Lung (tissue), 12 donors: ENCODE data around the gene PAX2. TPM values are rescaled to one million over a fixed set of nuclear protein-coding genes. Genes with fewer than 3 reads are reported as not detected.

ENCODE experiments used
- ATAC-seq: fragments of 200-7000 bp; cut with Tn5 transposase; one replicate; pipeline ENCODE4 v1.9.1; 2020; ENCODE audit warnings: moderate number of reproducible peaks; ENCODE audit not compliant: insufficient read depth, low FRiP score
- DNase-seq, 3 donors: peaks; one replicate each; pipeline ENCODE4 v3.0.0-alpha.2; 2013 to 2017
- H3K27ac ChIP-seq, 2 donors: one replicate each; pipeline ENCODE4 v1.5.1; 2013; ENCODE audit warnings: mild to moderate bottlenecking in 2 of 2, moderate library complexity in 2 of 2, control low read depth in 1 of 2, inconsistent platforms in 1 of 2, low read depth in 1 of 2, low read length in 1 of 2
- H3K27me3 ChIP-seq, 3 donors: one replicate each; pipeline ENCODE4 v1.5.1; 2013; ENCODE audit warnings: low read length in 2 of 3; ENCODE audit not compliant: control insufficient read depth in 3 of 3, insufficient read depth in 3 of 3
- H3K36me3 ChIP-seq, 4 donors: one replicate each; pipeline ENCODE4 v1.5.1; 2013; ENCODE audit warnings: low read length in 4 of 4, mild to moderate bottlenecking in 1 of 4, moderate library complexity in 1 of 4; ENCODE audit not compliant: control insufficient read depth in 4 of 4, insufficient read depth in 4 of 4
- H3K4me1 ChIP-seq, 5 donors: one replicate each; pipeline ENCODE4 v1.5.1; 2013; ENCODE audit warnings: low read length in 5 of 5, mild to moderate bottlenecking in 2 of 5, moderate library complexity in 1 of 5; ENCODE audit not compliant: control insufficient read depth in 5 of 5, insufficient read depth in 5 of 5
- H3K4me3 ChIP-seq: one replicate; pipeline ENCODE4 v1.5.1; 2013; ENCODE audit warnings: mild to moderate bottlenecking, control low read depth, moderate library complexity
- H3K9ac ChIP-seq, 2 donors: one replicate each; pipeline ENCODE4 v1.5.1; 2013; ENCODE audit warnings: low read length in 2 of 2, control low read depth in 1 of 2; ENCODE audit not compliant: insufficient read depth in 1 of 2
- H3K9me3 ChIP-seq, 4 donors: one replicate each; pipeline ENCODE4 v1.5.1; 2013; ENCODE audit warnings: low read length in 3 of 4, mild to moderate bottlenecking in 1 of 4, moderate library complexity in 1 of 4; ENCODE audit not compliant: control insufficient read depth in 4 of 4, insufficient read depth in 3 of 4
- WGBS, 2 donors: extraction: QIAGEN DNeasy Blood & Tissue Kit; methylation state at CpG; one replicate each; pipeline ENCODE4 v1.1.7; 2013; 5-methylcytosine and 5-hydroxymethylcytosine counted together
- polyA plus RNA-seq, 2 donors: library from polyadenylated mRNA; stranded (reverse); fragments of 200-250 nt; gene quantifications; one replicate each; pipeline ENCODE4 v1.2.1, GENCODE V29; 2013
- total RNA-seq, 2 donors: library from RNA; depleted of rRNA in 1 of 2; stranded (reverse); fragments of >200 nt in 1 of 2; gene quantifications; one replicate each; pipeline ENCODE4 v1.2.1, GENCODE V29; 2014 to 2021
- TF ChIP-seq, protein P1 (sequence below): IDR thresholded peaks from 2 replicates; pipeline ENCODE4 v1.5.1; 2012; ENCODE audit warnings: mild to moderate bottlenecking; ENCODE audit errors: control extremely low read depth, extremely low read depth
- donor health status: control.
- donor health status: control.
- donor health status: Bipolar disorder and iron deficiency.
- donor health status: healthy.
- donor health status: DM: yes; HTN: yes; CAD: no.

The PAX2 gene
- total and polyA plus RNA-seq, 4 donors = not detected

DNA sequence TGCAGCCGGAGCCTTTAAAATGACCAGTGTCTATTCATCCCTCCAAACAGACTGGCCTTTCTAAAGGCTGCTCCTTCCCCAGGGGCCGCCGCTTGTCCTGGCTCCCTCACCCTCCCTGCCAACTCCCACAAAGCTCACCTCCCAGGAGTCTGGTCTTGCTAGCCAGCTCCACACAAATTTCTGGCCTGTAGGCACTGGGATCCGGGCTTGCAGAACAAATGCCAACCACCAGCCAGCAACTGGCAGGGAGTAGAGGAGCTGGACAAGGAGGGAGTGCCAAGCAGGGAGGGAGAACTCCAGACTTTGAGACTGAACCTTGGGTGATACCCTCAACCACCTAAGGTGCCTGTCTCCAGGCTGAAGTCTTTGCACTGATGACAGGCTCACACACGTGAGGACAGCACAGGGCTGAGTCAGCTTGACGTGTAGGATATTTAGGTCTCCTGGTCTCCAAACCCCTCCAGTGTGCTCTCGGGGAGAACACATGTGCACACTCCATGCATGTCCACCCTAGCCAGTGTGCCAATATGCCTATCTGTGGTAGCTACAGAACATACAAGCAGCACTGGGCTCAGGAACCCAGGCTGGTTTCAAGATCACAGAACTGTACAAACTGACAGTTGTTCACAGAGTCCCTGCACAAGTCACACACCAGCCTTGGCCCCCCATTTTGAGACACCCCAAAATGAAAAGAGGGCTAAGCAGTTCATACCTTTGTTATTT is 6.0 kb downstream of the PAX2 start:
- H3K36me3 ChIP-seq = no peaks in the 10 kb centered on the region
- H3K4me1 ChIP-seq = peaks cover 0 to 15% (median 0%) of the 10 kb centered on the region in 5 donors
- ATAC-seq (no peak), DNase-seq (no peak)
- H3K4me3 ChIP-seq = no peak overlapping the region
- TF ChIP-seq, protein P1, sequence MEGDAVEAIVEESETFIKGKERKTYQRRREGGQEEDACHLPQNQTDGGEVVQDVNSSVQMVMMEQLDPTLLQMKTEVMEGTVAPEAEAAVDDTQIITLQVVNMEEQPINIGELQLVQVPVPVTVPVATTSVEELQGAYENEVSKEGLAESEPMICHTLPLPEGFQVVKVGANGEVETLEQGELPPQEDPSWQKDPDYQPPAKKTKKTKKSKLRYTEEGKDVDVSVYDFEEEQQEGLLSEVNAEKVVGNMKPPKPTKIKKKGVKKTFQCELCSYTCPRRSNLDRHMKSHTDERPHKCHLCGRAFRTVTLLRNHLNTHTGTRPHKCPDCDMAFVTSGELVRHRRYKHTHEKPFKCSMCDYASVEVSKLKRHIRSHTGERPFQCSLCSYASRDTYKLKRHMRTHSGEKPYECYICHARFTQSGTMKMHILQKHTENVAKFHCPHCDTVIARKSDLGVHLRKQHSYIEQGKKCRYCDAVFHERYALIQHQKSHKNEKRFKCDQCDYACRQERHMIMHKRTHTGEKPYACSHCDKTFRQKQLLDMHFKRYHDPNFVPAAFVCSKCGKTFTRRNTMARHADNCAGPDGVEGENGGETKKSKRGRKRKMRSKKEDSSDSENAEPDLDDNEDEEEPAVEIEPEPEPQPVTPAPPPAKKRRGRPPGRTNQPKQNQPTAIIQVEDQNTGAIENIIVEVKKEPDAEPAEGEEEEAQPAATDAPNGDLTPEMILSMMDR = no peak
- 43 to 60% methylated on average over 7 of the region's 7 CpGs for WGBS, 2 donors
- H3K27me3 ChIP-seq = peaks cover 14 to 99% (median 89%) of the 10 kb centered on the region in 3 donors
- H3K9ac ChIP-seq = no peak overlapping the region
- H3K27ac ChIP-seq = no peak overlapping the region
- H3K9me3 ChIP-seq = peaks cover 0 to 5% (median 0%) of the 10 kb centered on the region in 4 donors

DNA sequence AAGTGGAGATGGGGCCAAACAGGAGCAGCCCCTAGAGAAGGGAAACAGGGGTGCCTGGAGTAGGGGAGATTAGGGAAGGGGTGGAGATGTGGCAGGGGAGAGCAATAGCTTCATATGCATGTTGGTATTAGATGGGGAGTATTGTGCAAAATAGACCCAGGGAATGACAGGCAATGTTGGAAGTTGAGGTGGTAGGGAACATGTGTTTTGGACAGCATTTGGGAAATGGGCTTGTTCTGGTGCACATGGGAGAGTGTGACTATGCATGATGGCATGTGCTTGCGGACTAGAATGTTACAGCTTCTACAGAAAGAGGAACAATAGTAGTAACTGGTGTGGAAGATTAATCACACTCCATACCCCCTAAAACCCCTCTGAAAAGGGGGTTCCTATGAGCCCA is 10.4 kb downstream of the PAX2 start:
- Histone ChIP-seq H3K9me3 (peaks cover 0 to 7% (median 0%) of the 10 kb centered on the region in 4 donors), H3K9ac (no peak overlapping the region), H3K27me3 (peaks cover 19 to 88% (median 71%) of the 10 kb centered on the region in 3 donors), H3K4me1 (no peaks in the 10 kb centered on the region), H3K36me3 (no peaks in the 10 kb centered on the region), H3K4me3 (no peak overlapping the region), H3K27ac (no peak overlapping the region)
- WGBS, 2 donors = 85 to 91% methylated on average over 1 of the region's 1 CpG
- DNase-seq (no peak), ATAC-seq (no peak)
- TF ChIP-seq, protein P1 = no peak

DNA sequence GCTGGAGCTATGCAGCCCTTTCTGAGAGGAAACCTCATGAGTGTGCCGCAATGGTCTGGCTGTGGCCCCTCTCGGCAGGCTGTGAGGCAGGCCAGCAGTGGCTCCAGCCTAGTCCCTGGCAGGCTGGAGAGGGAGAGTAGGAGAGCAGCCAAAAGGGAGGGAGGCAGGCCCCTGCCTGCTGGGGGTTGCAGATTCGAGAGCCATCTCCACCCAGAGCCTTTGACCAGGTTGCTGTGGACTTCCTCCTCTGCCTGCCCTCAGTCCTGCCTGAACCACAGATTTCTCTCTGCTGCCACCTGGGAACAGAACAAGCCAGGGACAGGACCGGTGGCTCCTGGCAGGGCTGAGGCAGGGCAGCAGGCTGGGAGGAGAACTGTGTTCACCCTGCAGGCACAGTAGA is 13.9 kb downstream of the PAX2 start:
- peaks cover 0 to 7% (median 0%) of the 10 kb centered on the region in 4 donors for H3K9me3 ChIP-seq
- 46 to 48% methylated on average over 4 of the region's 4 CpGs for WGBS, 2 donors
- no peak for DNase-seq
- H3K4me1 ChIP-seq = no peaks in the 10 kb centered on the region
- TF ChIP-seq, protein P1 = no peak
- H3K27ac ChIP-seq = no peak overlapping the region
- H3K27me3 ChIP-seq = peaks cover 7 to 80% (median 52%) of the 10 kb centered on the region in 3 donors
- H3K9ac ChIP-seq = no peak overlapping the region
- no peaks in the 10 kb centered on the region for H3K36me3 ChIP-seq
- H3K4me3 ChIP-seq = no peak overlapping the region
- no peak for ATAC-seq
